Testis (tissue), 2 donors: ENCODE measurements around the gene CELSR1.

ENCODE experiments used
- POLR2A ChIP-seq: fragments of 450-650 bp; IDR thresholded peaks from one replicate; pipeline ENCODE4 v1.6.1; 2017; ENCODE audit warnings: antibody characterized with exemption, mild to moderate bottlenecking, moderate library complexity
- TF ChIP-seq, protein P1 (sequence below), 3 experiments: fragments of 450-650 bp in 2 of 3; fragments of 200-600 bp in 1 of 3; sonication (generic) in 1 of 3; IDR thresholded peaks; one replicate each; pipeline ENCODE4 v1.5.1; 2016 to 2019; ENCODE audit warnings: antibody characterized with exemption in 3 of 3, mild to moderate bottlenecking in 2 of 3, moderate library complexity in 1 of 3

DNA sequence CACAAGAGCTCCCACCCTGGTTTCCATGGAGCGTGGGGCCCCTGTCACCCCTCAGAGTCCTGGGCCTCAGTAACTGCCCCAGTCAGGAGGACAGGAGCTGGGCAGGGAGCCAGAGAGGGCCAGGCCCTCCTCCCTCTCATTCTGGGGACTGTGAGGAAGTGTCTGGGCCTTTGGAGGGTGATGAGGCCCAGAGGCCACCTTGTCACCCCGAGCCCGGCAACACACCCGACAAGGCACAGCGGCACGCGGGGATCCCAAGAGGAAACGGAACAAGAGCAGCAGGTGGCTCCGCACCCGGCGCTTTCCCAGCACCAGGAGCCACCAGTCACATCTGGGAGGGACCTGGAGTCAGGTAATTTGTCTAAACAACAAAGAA, 72.1 kb downstream of the CELSR1 start:
- no peak for TF ChIP-seq POLR2A
- TF ChIP-seq, protein P1, sequence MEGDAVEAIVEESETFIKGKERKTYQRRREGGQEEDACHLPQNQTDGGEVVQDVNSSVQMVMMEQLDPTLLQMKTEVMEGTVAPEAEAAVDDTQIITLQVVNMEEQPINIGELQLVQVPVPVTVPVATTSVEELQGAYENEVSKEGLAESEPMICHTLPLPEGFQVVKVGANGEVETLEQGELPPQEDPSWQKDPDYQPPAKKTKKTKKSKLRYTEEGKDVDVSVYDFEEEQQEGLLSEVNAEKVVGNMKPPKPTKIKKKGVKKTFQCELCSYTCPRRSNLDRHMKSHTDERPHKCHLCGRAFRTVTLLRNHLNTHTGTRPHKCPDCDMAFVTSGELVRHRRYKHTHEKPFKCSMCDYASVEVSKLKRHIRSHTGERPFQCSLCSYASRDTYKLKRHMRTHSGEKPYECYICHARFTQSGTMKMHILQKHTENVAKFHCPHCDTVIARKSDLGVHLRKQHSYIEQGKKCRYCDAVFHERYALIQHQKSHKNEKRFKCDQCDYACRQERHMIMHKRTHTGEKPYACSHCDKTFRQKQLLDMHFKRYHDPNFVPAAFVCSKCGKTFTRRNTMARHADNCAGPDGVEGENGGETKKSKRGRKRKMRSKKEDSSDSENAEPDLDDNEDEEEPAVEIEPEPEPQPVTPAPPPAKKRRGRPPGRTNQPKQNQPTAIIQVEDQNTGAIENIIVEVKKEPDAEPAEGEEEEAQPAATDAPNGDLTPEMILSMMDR (IDR thresholded peaks at IDR 0.05), result no peak
